A549 (cell line): ENCODE results near the gene CX3CL1. TPM values are rescaled to one million over a fixed set of nuclear protein-coding genes. Genes with fewer than 3 reads are reported as not detected.

Source experiments
- ATAC-seq, 2 experiments: fragments of 200-7000 bp in 1 of 2; fragments of >200 bp in 1 of 2; cut with Nextera tagmentation in 1 of 2; cut with Tn5 transposase in 1 of 2; 3 replicates each; pipeline versions ENCODE4 v1.8.0 to v1.9.1; 2018 to 2020; ENCODE audit warnings: mild to moderate bottlenecking in 1 of 2, moderate library complexity in 1 of 2
- CTCF ChIA-PET: fragments of 300-600 bp; sonication (Branson Sonifier 250); formaldehyde crosslinking; extraction: SDS; loops from one replicate; lab custom pipeline; 2021; ENCODE audit warnings: antibody characterized with exemption, inconsistent platforms; lab: Yijun Ruan, JAX
- POLR2A ChIA-PET: fragments of 350-600 bp; formaldehyde crosslinking; extraction: SDS; loops from one replicate; lab custom pipeline; 2021; ENCODE audit warnings: antibody characterized with exemption, inconsistent platforms; lab: Yijun Ruan, JAX
- DNase-seq, 2 experiments: peaks; one replicate each; pipeline versions ENCODE4 v3.0.0 to v3.0.0-alpha.2; 2011 to 2016; ENCODE audit warnings: low read depth in 1 of 2, low spot score in 1 of 2
- FAIRE-seq: peaks from 2 replicates; lab custom pipeline; 2011; peaks lifted over from hg19 to GRCh38; lab: Jason Lieb, UNC
- H3K27ac ChIP-seq, 2 experiments: fragments of >200 bp; sonication (Bioruptor Twin); formaldehyde crosslinking; 3 replicates each; pipeline ENCODE4 v1.5.1; 2016 to 2017
- H3K4me1 ChIP-seq: fragments of >200 bp; sonication (Bioruptor Twin); formaldehyde crosslinking; 3 replicates; pipeline ENCODE4 v1.6.1; 2016
- H3K4me2 ChIP-seq: fragments of >200 bp; sonication (Bioruptor Twin); formaldehyde crosslinking; 3 replicates; pipeline ENCODE4 v1.6.1; 2016
- H3K4me3 ChIP-seq: fragments of >200 bp; sonication (Bioruptor Twin); formaldehyde crosslinking; 3 replicates; pipeline ENCODE4 v1.5.1; 2016
- H3K9me3 ChIP-seq: fragments of >200 bp; sonication (Bioruptor Twin); formaldehyde crosslinking; 3 replicates; pipeline ENCODE4 v1.6.1; 2016
- ATOH8 ChIP-seq: fragments of 250-450 bp; sonication (Bioruptor Pico); IDR thresholded peaks from 2 replicates; pipeline ENCODE4 v1.5.0; 2020; ENCODE audit warnings: low read depth, mild to moderate bottlenecking, moderate library complexity
- CBX2 ChIP-seq: fragments of 200-600 bp; sonication (generic); IDR thresholded peaks from 2 replicates; pipeline ENCODE4 v1.6.1; 2016; ENCODE audit warnings: low read depth, mild to moderate bottlenecking, borderline replicate concordance
- CBX8 ChIP-seq: fragments of 200-600 bp; sonication (generic); IDR thresholded peaks from 2 replicates; pipeline ENCODE4 v1.6.1; 2016
- CHD4 ChIP-seq: fragments of 200-600 bp; sonication (generic); IDR thresholded peaks from 2 replicates; pipeline ENCODE4 v1.6.1; 2016; ENCODE audit warnings: antibody characterized with exemption, mild to moderate bottlenecking, borderline replicate concordance
- E2F6 ChIP-seq: IDR thresholded peaks from 2 replicates; pipeline ENCODE4 v1.6.1; 2012; ENCODE audit warnings: low read depth, borderline replicate concordance
- EHF ChIP-seq: fragments of 250-450 bp; sonication (Bioruptor Pico); IDR thresholded peaks from 2 replicates; pipeline ENCODE4 v1.5.0; 2020; ENCODE audit warnings: mild to moderate bottlenecking
- EHMT2 ChIP-seq: fragments of 200-600 bp; sonication (generic); IDR thresholded peaks from 2 replicates; pipeline ENCODE4 v1.6.1; 2016; ENCODE audit warnings: antibody characterized with exemption, low read depth, mild to moderate bottlenecking, moderate library complexity
- ELK1 ChIP-seq: fragments of 150-350 bp; IDR thresholded peaks from 2 replicates; pipeline ENCODE4 v1.6.1; 2014; ENCODE audit warnings: low read depth, mild to moderate bottlenecking, low read length
- FOSL2 ChIP-seq, 2 experiments: fragments of 450-650 bp in 1 of 2; fragments of >200 bp in 1 of 2; sonication (Bioruptor Twin) in 1 of 2; formaldehyde crosslinking; IDR thresholded peaks; 2 replicates each; pipeline versions ENCODE4 v1.5.0 to v1.6.1; 2016 to 2020; ENCODE audit warnings: mild to moderate bottlenecking in 1 of 2, moderate library complexity in 1 of 2
- GATA3 ChIP-seq: IDR thresholded peaks from 2 replicates; pipeline ENCODE4 v1.6.1; 2012; ENCODE audit warnings: borderline replicate concordance
- HDAC2 ChIP-seq: fragments of 200-600 bp; sonication (generic); IDR thresholded peaks from 2 replicates; pipeline ENCODE4 v1.6.1; 2016
- HES2 ChIP-seq: fragments of >200 bp; sonication (Bioruptor Twin); formaldehyde crosslinking; IDR thresholded peaks from 2 replicates; pipeline ENCODE4 v1.6.1; 2016
- HEYL ChIP-seq: fragments of 250-450 bp; sonication (Bioruptor Pico); IDR thresholded peaks from 2 replicates; pipeline ENCODE4 v1.8.0; 2021; ENCODE audit warnings: mild to moderate bottlenecking, moderate library complexity
- HOXA7 ChIP-seq: fragments of 250-450 bp; sonication (Bioruptor Pico); IDR thresholded peaks from 2 replicates; pipeline ENCODE4 v1.5.0; 2020; ENCODE audit warnings: mild to moderate bottlenecking, moderate library complexity
- HOXB5 ChIP-seq: fragments of 250-450 bp; sonication (Bioruptor Pico); IDR thresholded peaks from 2 replicates; pipeline ENCODE4 v1.5.0; 2020; ENCODE audit warnings: mild to moderate bottlenecking, moderate library complexity
- JUN ChIP-seq, 2 experiments: fragments of >200 bp; sonication (Bioruptor Twin); formaldehyde crosslinking; IDR thresholded peaks; 2 replicates in 1 of 2; 3 replicates in 1 of 2; pipeline ENCODE4 v1.6.1; 2016 to 2017
- JUNB ChIP-seq: fragments of >200 bp; sonication (Bioruptor Twin); formaldehyde crosslinking; IDR thresholded peaks from 2 replicates; pipeline ENCODE4 v1.6.1; 2016
- KDM1A ChIP-seq: fragments of 200-600 bp; sonication (generic); IDR thresholded peaks from 2 replicates; pipeline ENCODE4 v1.6.1; 2016; ENCODE audit warnings: low read depth, mild to moderate bottlenecking
- MAZ ChIP-seq: fragments of 150-350 bp; IDR thresholded peaks from 2 replicates; pipeline ENCODE4 v1.6.1; 2014; ENCODE audit warnings: antibody characterized with exemption, low read depth, low read length, borderline replicate concordance
- NFE2L2 ChIP-seq: fragments of 150-350 bp; conservative IDR thresholded peaks from 2 replicates; pipeline ENCODE4 v1.6.1; 2014; ENCODE audit warnings: low read length
- NR3C1 ChIP-seq: fragments of >200 bp; sonication (Bioruptor Twin); formaldehyde crosslinking; IDR thresholded peaks from 3 replicates; pipeline ENCODE4 v1.6.1; 2017
- POLR2A ChIP-seq: IDR thresholded peaks from 2 replicates; pipeline ENCODE4 v1.6.1; 2012; ENCODE audit warnings: mild to moderate bottlenecking, low read length
- POLR2AphosphoS2 ChIP-seq: conservative IDR thresholded peaks from 2 replicates; pipeline ENCODE4 v1.6.1; 2012; ENCODE audit warnings: low read length, improper control_type of control experiment, inconsistent platforms
- RARB ChIP-seq: fragments of 250-450 bp; sonication (Bioruptor Pico); IDR thresholded peaks from 2 replicates; pipeline ENCODE4 v1.8.0; 2021; ENCODE audit warnings: mild to moderate bottlenecking, moderate library complexity
- RCOR1 ChIP-seq: fragments of 150-350 bp; IDR thresholded peaks from 2 replicates; pipeline ENCODE4 v1.6.1; 2014; ENCODE audit warnings: antibody characterized with exemption, low read length, low read depth
- RFX5 ChIP-seq: fragments of 450-650 bp; IDR thresholded peaks from 2 replicates; pipeline ENCODE4 v1.7.1; 2014; ENCODE audit warnings: antibody characterized with exemption, mild to moderate bottlenecking, moderate library complexity
- RNF2 ChIP-seq: fragments of 200-600 bp; sonication (generic); IDR thresholded peaks from 2 replicates; pipeline ENCODE4 v1.6.1; 2016; ENCODE audit warnings: low read depth, mild to moderate bottlenecking, antibody characterized with exemption, moderate library complexity, borderline replicate concordance
- SMC3 ChIP-seq: fragments of >200 bp; sonication (Bioruptor Twin); formaldehyde crosslinking; IDR thresholded peaks from 3 replicates; pipeline ENCODE4 v1.6.1; 2018; ENCODE audit warnings: inconsistent platforms
- TFCP2L1 ChIP-seq: fragments of 250-450 bp; sonication (Bioruptor Pico); IDR thresholded peaks from 2 replicates; pipeline ENCODE4 v1.5.0; 2021; ENCODE audit warnings: mild to moderate bottlenecking
- ZC3H11A ChIP-seq: fragments of 450-650 bp; IDR thresholded peaks from 2 replicates; pipeline ENCODE4 v1.6.1; 2014; ENCODE audit warnings: antibody characterized with exemption, mild to moderate bottlenecking
- ZFP36 ChIP-seq: fragments of 450-650 bp; IDR thresholded peaks from 2 replicates; pipeline ENCODE4 v1.6.1; 2014; ENCODE audit warnings: borderline replicate concordance; ENCODE audit not compliant: partially characterized antibody
- ZSCAN20 ChIP-seq: fragments of 250-450 bp; sonication (Bioruptor Pico); IDR thresholded peaks from 2 replicates; pipeline ENCODE4 v1.8.0; 2022; ENCODE audit warnings: mild to moderate bottlenecking, moderate library complexity
- WGBS: methylation state at CpG from one replicate; pipeline ENCODE4 v1.1.6; 2017; ENCODE audit errors: missing lambda C conversion rate; 5-methylcytosine and 5-hydroxymethylcytosine counted together
- polyA plus RNA-seq, 4 experiments: library from polyadenylated mRNA; depleted of rRNA in 3 of 4; stranded (reverse); fragments of >200 nt; fragmentation: RNase III in 1 of 4; extraction: RNeasy Plus Mini Kit Qiagen cat#74134 plus additional on column Dnase treatment in 1 of 4; gene quantifications; 2 replicates in 3 of 4; 3 replicates in 1 of 4; pipeline ENCODE4 v1.2.3, GENCODE V29; 2011 to 2017

The CX3CL1 gene
- polyA plus RNA-seq, 2 of the 4 experiments (the other 2 are of a cell fraction) = 0.08 to 0.10 TPM

- POLR2A ChIA-PET = no interaction called here
- FAIRE-seq (no peak), DNase-seq (no peak), ATAC-seq (no peak)
- no peak overlapping the region for H3K27ac ChIP-seq
- no peaks in the 10 kb centered on the region for H3K9me3 ChIP-seq
- CTCF ChIA-PET = interaction anchor here (0.9 to 16.7 kb wide), 5 partner anchors 10 to 343 kb away, joined by 3 to 709 read pairs (median 27); no protein-coding TSS in a partner anchor
- H3K4me3 ChIP-seq = no peak overlapping the region
- TF ChIP-seq RFX5 (no peak), FOSL2 (IDR thresholded peaks at IDR 0.05) (no peak), FOSL2 (CRISPR knock-in tag; IDR thresholded peaks at IDR 0.05) (no peak), GATA3 (no peak), JUN (IDR thresholded peaks at IDR 0.05) (no peak), CHD4 (no peak), ZC3H11A (no peak), POLR2A (no peak), JUNB (no peak)
- H3K4me2 ChIP-seq = no peak overlapping the region
- H3K4me1 ChIP-seq = peaks cover 5% of the 10 kb centered on the region
- 86% methylated on average over 8 of the region's 8 CpGs for WGBS
Observed at GRCh38 chr16:57427307-57427706, 55.0 kb downstream of the CX3CL1 start.

- TF ChIP-seq EHF (CRISPR knock-in tag) (no peak), HES2 (no peak), CHD4 (no peak), ZSCAN20 (no peak), NFE2L2 (no peak), NR3C1 (no peak), KDM1A (no peak), RARB (no peak), ATOH8 (CRISPR knock-in tag) (no peak), RCOR1 (no peak), RNF2 (no peak), HEYL (CRISPR knock-in tag) (no peak), HOXB5 (no peak), EHMT2 (no peak), ZC3H11A (no peak), E2F6 (no peak)
- ChIA-PET POLR2A (no interaction called here), CTCF (no interaction called here)
- Histone ChIP-seq H3K27ac (no peak overlapping the region), H3K4me2 (no peak overlapping the region), H3K9me3 (no peaks in the 10 kb centered on the region), H3K4me3 (no peak overlapping the region), H3K4me1 (no peaks in the 10 kb centered on the region)
- ATAC-seq (no peak), DNase-seq (no peak), FAIRE-seq (no peak)
Observed at GRCh38 chr16:57427824-57428223, 55.5 kb downstream of the CX3CL1 start.

GRCh38 chr16:57430955-57431354, 58.7 kb downstream of the CX3CL1 start:
- no peak for FAIRE-seq
- 85% methylated on average over 5 of the region's 5 CpGs for WGBS
- POLR2A ChIA-PET = no interaction called here

More at GRCh38 chr16:57430955-57431354, 58.7 kb downstream of the CX3CL1 start:
- ATAC-seq = no peak
- H3K27ac ChIP-seq = no peak overlapping the region
- no peak overlapping the region for H3K4me3 ChIP-seq
- no peak for TF ChIP-seq CBX8
- TF ChIP-seq HES2 = no peak
- TF ChIP-seq HOXB5 = no peak
- TF ChIP-seq HOXA7 (CRISPR knock-in tag) = no peak
- TF ChIP-seq MAZ = no peak
- TF ChIP-seq RARB = no peak
- TF ChIP-seq ELK1 = no peak
- no peak for TF ChIP-seq ZFP36
- TF ChIP-seq HDAC2 = no peak
- TF ChIP-seq POLR2AphosphoS2 = no peak
- TF ChIP-seq RFX5 = no peak
- no peak for TF ChIP-seq NR3C1
- TF ChIP-seq TFCP2L1 (CRISPR knock-in tag) = no peak
- no peak for TF ChIP-seq SMC3
- TF ChIP-seq CBX2 = no peak
- no peaks in the 10 kb centered on the region for H3K9me3 ChIP-seq
- no peak overlapping the region for H3K4me2 ChIP-seq
- CTCF ChIA-PET = interaction anchor here (0.6 to 6.3 kb wide), 10 partner anchors 11 to 145 kb away, joined by 3 to 109 read pairs (median 4); no protein-coding TSS in a partner anchor
- no peaks in the 10 kb centered on the region for H3K4me1 ChIP-seq
- DNase-seq = no peak
